Astrocyte of the cerebellum (primary cell): Measurements from ENCODE around the gene HSPA9.

Experiments used
- DNase-seq: peaks from one replicate; pipeline ENCODE4 v3.0.0-alpha.2; 2011; ENCODE audit warnings: low read depth
- H3K4me3 ChIP-seq: 2 replicates; pipeline ENCODE4 v1.5.1; 2011; ENCODE audit warnings: mild to moderate bottlenecking, low read depth, low read length, moderate library complexity
- CTCF ChIP-seq: IDR thresholded peaks from 2 replicates; pipeline ENCODE4 v1.5.1; 2012; ENCODE audit warnings: low read length, low read depth, moderate library complexity, mild to moderate bottlenecking; ENCODE audit errors: missing control alignments
- in situ Hi-C: cut with HindIII; loops from 2 replicates; pipeline ENCODE4 v1.10.0; 2017; ENCODE audit warnings: low sequenced_read_pairs

The HSPA9 gene

GRCh38 chr5:138536665-138537315, 38.4 kb downstream of the HSPA9 start:
- TF ChIP-seq CTCF: peak; percentile 52
- no peak for DNase-seq
- H3K4me3 ChIP-seq: no peak overlapping the region
- in situ Hi-C loops: no loop called here

GRCh38 chr5:138536215-138536614, 39.0 kb downstream of the HSPA9 start:
- no peak overlapping the region for H3K4me3 ChIP-seq
- no peak for DNase-seq
- TF ChIP-seq CTCF: no peak
- in situ Hi-C loops: no loop called here

GRCh38 chr5:138533973-138534941, 40.9 kb downstream of the HSPA9 start:
- in situ Hi-C loops: no loop called here
- TF ChIP-seq CTCF: no peak
- no peak overlapping the region for H3K4me3 ChIP-seq
- DNase-seq: no peak

- no peak for DNase-seq
- TF ChIP-seq CTCF: no peak
- in situ Hi-C loops: no loop called here
- no peak overlapping the region for H3K4me3 ChIP-seq
Observed at GRCh38 chr5:138529812-138530211, 45.4 kb downstream of the HSPA9 start.

- DNase-seq: no peak
- no peak for TF ChIP-seq CTCF
- no peak overlapping the region for H3K4me3 ChIP-seq
- in situ Hi-C loops: no loop called here
Observed at GRCh38 chr5:138528744-138529469, 46.3 kb downstream of the HSPA9 start.

- no peak for TF ChIP-seq CTCF
- in situ Hi-C loops: no loop called here
- DNase-seq: no peak
Observed at GRCh38 chr5:138528208-138528607, 47.0 kb downstream of the HSPA9 start.

More at GRCh38 chr5:138528208-138528607, 47.0 kb downstream of the HSPA9 start:
- H3K4me3 ChIP-seq: no peak overlapping the region
